Astrocyte of the hippocampus (primary cell): ENCODE data around the gene RASL10A.

ENCODE experiments used
- DNase-seq: peaks from one replicate; pipeline ENCODE4 v3.0.0; 2011; ENCODE audit warnings: low read depth, low spot score

Gene RASL10A

DNA sequence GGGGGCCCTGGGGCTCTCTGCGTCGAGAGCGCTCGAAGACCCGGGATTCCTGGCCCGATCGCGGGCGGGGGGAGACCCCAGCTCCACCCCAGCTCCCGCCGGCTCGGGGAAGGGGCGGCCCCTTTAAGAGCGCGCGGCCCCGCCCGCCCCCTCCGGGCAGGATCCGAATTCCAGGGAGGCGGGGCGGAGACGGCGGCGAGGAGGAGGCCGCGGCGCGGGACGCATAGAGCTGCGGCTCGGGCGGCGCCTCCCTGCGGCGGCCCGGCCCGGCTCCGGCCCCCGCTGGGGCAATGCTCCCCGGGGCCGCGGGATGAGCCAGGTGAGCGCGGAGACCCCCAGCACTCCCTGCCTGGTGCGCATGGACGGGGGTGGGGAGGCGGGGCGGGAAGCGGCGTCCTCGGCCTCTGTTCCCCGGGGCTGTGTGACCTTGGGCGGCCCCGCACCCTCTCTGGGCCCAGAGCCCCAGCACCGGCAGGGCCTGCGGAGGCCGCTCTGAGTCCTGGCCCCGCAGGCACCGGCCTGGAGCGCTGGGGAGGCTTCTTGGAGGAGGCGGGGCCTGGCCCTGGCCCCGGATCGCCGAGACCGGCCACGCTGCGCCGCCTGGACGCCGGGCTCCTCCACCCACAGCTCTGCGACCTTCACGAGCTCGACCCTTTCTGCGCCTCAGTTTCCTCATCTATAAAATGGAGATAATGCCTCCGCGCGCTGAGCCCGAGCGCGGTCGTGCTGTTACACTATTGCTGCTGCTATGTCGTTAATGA is 8.5 kb downstream of the RASL10A start:
- peak; percentile 92 for DNase-seq

DNA sequence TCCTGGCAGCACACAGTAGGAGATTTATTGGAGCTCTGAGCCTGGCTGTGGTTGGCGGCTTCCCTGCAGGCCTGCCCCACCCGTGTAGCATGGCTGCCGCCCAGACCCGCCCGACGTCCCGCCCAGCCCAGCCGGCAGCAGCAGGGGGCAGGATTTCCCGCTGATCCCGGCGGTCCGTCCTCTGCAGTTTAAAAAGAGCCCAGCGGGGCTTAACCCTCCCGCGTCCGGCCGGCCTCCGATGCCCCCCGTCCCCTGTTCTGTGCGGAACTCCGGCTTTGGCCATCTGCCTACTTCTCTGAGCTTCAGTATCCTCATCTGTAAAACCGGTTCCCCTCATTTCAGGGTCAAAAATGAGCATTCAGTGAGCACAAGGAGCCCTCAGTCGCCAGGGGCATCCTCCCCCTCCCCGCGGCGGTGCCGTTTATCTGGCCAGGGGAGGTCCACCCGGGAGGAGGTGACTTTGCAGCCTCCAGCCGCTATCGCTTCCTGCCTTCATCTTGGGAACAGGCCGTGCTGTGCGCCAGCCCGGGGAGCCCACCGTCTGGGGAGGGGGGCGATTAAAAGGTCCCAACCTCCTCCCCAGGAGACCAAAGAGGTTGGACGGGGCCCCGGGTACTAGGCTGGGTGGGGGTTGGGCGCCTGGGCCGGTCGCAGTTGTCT is 9.2 kb downstream of the RASL10A start, which contains the start of gene GAS2L1:
Gene GAS2L1, plus strand, starts transcription at position 476 of the 660 bp plus-strand sequence. CDS start 1,456 bp downstream, outside the sequence.
- DNase-seq, result peak; percentile 94

DNA sequence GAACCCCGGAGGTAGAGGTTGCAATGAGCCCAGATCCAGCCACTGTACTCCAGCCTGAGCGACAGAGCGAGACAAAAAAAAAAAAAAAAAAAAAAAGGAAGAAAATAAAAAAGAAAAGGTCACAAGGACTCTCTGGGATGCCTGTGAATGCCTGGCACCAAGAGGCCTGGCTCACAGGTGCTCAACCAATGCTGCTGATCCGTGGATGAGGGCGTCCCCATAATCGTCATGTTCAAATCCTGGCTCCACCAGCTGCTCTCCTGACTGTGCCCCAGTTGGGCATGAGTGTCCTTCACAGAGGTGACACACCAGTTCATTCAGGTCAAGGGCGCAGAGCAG is 9.7 kb downstream of the RASL10A start:
- DNase-seq, result no peak

DNA sequence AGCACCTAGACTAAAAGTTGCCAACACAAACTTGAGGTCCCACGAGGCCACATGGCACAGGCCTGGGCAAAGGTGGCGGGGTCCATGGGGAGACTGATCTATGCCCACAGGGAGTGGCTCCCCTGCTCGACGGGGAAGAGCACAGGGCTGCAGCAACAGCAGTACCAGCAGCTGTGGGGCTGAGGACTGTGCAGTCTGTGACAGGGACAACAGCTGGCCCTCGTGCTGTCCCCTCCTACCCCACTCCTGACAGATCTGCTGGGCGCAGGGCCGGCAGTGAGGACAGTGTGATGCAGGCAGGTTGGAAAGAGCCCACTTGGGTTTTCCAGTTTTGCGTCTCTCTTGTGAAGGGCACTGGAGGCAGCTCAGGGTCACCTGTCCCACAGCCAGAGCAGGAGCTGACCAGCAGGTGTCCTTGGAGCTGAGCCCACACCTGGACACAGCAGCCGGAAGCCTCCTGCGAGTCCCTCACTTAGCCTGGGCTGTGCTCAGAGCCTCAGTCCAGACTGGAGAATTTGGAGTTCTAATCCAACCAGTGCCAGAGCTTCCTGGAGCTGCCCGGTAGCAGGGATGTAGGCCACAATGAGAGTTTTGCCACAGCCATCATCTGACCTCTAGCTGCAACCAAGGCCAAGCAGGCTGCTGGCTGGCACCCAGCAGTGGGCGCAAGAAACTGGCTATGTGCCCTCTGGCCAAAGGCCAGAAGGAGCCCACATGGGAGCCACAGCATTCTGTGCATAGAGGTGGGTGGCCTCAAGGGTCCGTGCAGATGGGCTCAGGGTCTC is 12.6 kb downstream of the RASL10A start:
- no peak for DNase-seq

DNA sequence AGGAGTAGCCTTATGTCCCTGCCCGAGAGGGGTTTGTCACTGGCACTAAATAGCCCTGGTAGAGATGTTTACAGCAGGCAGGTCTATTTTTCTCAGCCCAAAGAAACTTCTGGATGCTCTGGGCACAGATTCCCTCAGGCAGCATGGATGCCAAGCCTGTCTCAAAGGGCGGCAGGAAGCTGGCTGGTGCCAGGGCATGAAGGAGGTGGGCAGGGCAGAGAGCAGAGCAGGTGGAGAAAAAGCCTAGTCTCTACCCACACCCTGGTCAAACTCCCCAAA is 13.2 kb downstream of the RASL10A start:
- no peak for DNase-seq

DNA sequence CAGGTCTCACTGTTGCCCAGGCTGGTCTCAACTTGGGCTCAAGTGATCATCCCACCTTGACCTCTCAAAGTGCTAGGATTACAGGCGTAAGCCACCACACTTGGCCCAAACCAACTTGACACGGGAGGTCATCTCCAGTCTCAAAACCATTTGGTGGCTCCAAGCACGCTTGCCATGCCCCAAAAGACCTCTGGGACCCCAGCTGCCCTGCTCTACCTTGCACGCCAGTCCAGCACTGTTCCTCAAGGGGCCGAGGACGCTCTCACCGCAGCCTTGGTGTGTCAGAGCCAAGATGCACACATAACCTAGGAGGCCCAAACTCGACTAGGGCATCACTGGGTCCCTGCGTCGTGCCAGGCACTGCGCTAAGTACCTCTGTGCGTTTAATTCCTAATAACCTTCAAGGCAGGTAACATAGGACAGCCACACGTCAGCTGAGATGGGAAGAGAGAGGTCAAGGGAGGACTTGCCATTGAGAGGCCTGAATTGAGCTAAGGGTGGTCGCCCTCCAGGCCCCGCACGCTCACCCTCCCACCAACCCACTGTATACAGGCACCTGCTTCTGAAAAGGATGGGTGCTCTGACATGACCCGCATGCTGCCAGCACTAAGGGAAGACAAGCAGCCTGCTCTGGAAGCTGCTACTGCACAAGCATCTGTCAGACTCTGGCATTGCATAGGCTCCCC is 13.6 kb downstream of the RASL10A start:
- DNase-seq, result no peak

DNA sequence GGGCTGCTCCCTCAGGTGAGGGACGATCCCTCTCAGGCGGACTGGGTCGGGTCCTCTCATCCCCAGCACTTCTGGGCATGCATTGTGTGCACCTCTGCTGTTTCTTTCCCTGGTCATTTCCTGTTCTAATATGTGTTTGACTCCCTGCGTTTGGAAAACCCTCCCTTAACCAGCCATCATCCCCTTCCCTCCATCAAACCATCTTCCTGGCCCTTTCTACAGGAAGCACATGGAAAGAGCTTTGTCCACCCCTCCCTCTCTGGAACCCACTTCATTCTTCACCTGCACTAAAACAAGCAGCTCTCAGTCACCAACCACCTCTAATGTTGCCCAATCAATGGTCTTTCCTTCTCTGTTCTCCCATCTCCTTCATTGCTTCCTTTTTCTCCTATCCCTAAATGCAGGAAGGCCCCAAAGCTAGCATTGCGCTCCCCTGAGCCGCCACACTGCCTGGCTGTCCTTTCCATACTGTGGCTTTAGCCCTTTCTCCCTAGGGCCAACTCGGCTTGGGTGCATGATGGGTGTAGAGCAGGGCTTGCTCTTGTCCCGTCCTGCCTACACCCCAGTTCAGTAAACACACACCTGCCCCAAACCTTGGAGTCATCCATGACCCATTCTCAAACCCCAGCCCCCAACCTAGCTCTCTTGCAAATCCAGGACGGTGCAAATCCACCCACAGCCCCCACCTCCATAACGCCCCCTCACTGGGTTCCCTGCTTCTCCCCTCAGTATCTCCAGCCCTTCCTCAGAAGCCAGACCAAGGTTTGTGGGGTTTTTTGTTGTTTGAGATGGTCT is 14.5 kb downstream of the RASL10A start:
- DNase-seq, result no peak

DNA sequence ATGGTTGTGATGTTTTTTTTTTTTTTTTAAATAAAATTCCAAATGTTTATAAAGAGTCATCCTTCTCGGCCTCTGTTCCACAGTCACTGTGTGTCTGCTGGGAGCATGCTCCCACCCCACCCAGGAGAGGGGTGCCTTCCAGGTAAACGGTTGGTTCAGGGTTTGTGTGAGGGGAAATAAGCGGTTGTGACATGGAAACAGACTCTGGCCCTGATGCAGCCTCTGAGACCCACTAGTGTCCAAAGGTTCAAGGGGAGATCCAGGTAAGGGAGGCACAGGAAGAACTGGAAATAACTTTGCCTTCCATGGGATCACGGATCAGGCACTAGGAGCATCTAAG is 15.1 kb downstream of the RASL10A start:
- no peak for DNase-seq

DNA sequence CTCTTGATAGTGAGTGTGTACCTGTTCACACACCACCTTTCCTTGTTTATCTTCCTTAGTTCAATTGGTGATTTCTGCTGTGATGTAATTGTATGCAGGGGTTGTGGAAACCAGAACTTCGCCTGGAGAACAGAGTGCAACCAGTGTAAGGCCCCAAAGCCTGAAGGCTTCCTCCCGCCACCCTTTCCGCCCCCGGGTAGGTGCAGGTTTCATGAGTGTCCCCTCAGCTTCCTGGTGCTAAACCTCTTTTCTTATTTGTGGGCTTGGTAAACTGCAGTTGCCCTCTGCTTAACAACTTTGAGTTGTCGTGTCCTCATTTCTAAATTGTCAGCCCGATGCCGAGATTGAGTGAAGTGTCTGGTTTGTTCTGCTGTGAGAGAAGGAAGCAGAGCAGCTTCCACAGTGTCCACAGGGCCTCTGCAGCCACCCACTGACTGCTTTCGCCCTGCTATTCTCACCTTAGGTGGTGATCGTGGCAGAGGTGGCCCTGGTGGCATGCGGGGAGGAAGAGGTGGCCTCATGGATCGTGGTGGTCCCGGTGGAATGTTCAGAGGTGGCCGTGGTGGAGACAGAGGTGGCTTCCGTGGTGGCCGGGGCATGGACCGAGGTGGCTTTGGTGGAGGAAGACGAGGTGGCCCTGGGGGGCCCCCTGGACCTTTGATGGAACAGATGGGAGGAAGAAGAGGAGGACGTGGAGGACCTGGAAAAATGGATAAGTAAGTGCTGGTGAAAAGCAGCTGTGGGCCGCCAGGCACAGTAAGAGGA is 16.2 kb downstream of the RASL10A start:
- DNase-seq, result no peak

DNA sequence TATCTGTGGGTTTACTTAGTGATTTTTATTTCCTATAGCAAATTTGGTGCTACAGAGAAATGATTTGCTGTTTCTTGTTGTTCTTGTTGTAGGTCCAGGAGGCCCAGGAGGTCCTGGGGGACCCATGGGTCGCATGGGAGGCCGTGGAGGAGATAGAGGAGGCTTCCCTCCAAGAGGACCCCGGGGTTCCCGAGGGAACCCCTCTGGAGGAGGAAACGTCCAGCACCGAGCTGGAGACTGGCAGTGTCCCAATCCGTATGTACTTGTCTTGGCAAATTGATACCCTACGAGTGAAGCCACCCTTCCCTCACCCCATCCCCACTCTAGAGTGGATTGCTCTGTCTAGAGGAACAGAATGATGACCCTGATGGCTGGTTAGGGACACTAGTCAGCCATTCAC is 16.9 kb downstream of the RASL10A start:
- no peak for DNase-seq

DNA sequence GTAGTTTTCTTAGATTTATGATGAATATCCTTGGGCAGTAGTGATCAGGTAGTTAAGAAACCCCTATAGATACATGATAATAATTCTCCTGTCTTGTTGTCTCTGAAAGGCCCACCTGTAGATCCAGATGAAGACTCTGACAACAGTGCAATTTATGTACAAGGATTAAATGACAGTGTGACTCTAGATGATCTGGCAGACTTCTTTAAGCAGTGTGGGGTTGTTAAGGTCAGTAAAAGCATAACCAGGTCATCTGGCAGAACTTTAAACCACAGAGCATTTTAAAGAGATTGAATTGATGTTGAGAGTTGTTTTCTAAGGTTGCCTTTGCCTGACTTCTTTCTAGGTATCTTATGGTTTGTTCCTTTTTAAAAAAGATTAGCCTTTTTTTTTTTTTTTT is 23.1 kb downstream of the RASL10A start:
- no peak for DNase-seq

DNA sequence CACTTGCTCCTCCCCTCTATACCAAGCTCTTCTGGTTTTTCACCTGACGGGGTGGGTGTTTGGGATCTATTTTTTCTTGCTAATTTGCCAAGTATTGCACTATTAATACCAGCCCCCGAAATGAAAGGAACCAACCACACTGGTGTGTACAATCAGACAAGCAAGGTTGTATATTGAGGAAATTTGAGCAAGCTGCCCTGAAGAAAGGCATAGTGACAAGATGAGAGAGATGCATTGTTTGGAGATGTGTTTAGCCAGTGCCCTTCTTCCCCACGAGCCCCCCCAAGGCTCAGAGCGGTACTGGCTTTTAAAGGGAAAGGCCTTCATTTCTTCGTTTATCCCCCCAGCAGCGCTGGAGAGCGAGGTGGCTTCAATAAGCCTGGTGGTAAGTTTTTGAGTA is 24.3 kb downstream of the RASL10A start:
- DNase-seq, result no peak

DNA sequence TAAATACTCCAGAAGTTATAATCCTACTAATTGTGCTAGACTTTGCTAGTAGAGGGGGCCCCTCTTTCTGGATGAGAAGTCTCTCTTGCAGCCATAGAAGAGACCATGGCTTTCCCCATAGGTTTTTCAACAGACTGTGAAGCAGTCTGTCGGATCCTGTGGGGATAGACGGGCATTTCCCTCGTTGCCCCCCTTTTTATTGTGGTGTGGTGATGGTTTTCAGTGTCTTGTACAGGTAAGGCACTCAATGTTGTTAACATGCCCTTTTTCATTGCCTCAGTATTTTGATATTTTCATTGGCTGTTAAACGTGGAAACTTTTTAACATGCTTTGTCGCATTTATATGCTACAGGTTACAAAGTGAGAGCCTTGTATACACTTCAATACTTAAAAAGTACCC is 25.4 kb downstream of the RASL10A start:
- no peak for DNase-seq

DNA sequence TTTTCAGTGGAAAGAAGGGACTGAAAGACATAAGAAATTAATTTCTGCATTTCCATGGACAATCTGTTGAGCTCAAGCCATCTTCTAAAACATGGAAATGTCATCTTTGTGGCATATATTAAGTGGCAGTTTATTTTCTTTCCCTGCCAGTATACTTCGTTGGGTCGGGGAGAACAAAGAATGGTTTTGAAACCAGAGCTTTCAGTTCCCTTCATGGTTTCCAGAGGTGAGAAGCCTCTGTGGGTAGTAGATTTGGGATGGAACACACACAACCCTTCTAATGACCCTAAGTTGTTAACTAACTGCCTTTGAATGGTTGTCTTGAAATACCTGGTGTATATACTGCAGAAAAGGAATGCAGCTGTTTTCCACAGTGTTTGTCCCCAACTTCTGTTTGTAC is 26.7 kb downstream of the RASL10A start:
- DNase-seq, result no peak

DNA sequence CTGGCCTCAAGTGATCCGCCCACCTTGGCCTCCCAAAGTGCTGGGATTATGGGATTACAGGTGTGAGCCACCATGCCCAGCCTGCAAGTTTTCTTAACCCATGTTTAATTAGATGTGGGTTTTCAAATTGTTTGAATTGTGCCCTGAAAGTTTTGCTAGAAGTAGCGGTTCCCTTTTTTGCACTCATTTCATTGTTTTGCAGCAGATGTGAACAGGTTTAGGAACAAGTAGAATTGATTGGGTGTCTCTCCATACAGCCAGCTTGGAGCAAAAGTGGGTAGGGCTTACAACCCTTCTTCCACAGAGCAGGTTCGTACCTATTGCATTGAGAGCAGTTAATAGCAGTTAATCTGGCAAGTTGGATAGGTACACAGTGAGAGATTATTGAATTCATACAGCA is 31.3 kb downstream of the RASL10A start:
- DNase-seq, result no peak

DNA sequence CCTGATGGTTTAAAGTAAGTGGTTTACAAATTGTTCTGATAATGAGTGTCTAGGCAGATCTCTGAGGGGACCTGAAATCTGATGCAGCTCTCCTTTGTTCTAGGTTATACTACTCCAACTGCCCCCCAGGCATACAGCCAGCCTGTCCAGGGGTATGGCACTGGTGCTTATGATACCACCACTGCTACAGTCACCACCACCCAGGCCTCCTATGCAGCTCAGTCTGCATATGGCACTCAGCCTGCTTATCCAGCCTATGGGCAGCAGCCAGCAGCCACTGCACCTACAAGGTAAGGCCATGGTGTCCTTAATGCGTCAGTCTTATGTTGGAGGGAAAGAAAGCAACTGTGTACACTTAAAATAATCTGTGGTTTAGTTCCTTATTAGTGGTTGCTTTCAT is 37.6 kb downstream of the RASL10A start:
- no peak for DNase-seq

DNA sequence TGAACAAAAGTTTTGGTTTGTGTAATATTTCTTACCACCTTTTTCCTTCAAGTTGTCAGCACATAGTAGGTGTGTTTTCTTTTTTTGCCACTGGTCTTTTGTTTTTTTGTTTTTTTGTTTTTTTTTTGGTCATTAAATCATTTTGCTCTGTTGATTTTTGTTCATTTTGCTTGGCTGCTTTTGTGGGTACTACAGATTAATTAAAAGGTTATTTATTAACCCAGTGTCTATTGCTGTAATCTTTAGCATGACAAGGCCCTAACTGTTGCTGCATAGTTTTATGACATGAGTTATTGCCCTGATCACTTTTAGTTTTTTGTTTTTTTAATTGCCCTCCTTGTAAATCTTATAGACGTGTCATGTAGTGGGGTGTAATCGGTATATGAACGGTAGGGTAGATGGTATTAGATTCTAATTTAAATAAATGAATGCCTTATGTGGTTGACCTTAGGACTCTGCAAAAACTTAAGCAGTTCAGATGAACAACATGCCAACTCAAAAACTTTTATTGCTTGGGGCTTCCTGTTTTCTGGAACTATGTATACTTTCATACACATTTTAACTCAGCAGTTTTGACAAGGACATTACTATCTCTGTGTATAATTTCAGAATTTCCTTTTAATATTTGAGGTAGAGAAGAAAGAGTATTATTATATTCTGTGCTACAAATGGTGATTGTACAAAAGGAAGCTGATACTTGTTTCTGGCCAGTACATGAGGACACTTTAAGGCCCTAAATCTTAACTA is 39.5 kb downstream of the RASL10A start:
- DNase-seq, result no peak

DNA sequence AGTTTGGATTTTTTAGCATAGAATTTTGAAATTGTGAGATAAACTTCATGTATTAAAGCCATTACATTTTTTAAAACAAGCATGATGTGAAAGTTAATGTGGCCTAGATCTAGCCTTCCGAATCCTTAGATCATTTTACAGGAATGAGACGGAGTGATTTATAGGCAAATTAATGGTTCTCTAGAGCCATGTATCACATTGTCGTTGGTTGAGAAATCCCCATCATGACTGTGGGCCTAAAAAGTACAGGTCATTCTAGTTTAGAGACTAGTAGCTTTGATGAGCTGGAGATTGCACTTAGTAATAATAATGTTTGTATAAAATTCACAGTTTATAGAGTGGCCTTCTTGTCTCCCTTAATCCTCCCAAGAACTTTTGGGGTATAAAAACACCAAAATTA is 40.3 kb downstream of the RASL10A start:
- DNase-seq, result no peak

DNA sequence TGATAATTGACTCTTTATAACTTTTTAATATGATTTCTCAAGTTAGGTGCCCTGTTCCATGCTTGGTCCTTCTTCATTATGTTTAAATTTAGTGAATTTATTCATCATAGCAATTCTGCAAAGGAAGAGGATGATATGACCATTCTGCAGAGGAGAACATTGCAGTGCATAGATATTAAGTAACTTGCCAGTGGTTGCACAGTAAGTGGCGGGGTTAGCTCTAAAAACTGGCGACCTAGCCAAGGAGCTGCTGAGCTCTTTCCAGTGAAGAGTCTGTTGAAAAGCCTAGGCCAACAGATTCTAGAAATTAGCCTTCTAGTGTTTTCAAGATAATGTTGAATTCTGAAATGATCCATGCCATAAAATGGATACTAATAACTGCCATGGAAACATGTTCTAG is 42.9 kb downstream of the RASL10A start:
- DNase-seq, result no peak
